Measurements from ENCODE around the gene ATP1A2. TPM values are rescaled to one million over a fixed set of nuclear protein-coding genes. Genes with fewer than 3 reads are reported as not detected.

The ATP1A2 gene
- total and polyA plus RNA-seq, 4 donors, result 0.09 to 1.5 (median 0.29) TPM

DNA sequence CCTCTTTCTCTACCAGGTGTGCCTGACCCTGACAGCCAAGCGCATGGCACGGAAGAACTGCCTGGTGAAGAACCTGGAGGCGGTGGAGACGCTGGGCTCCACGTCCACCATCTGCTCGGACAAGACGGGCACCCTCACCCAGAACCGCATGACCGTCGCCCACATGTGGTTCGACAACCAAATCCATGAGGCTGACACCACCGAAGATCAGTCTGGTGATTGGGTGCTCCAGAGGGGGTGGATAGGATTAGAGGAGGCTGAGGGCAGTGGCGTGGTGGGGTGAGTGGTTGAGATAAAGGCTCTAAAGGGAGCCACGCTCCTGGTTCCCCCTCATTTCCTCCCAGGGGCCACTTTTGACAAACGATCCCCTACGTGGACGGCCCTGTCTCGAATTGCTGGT, 13.1 kb downstream of the ATP1A2 start:
- no peak for DNase-seq (ENCODE audit: low spot score)
- no peaks in the 10 kb centered on the region for H3K9me3 ChIP-seq (ENCODE audit: control insufficient read depth in 4 of 4, low read length in 3 of 4)
- H3K27ac ChIP-seq (ENCODE audit: low read depth in 1 of 2, low read length in 2 of 2), result no peak overlapping the region
- H3K9ac ChIP-seq (ENCODE audit: low read depth in 1 of 2, low read length in 2 of 2), result no peak overlapping the region
- H3K4me1 ChIP-seq (ENCODE audit: control insufficient read depth in 4 of 4, insufficient read depth in 4 of 4, low read length in 3 of 4), result peaks cover 0 to 3% (median 0%) of the 10 kb centered on the region in 4 donors
- 90% methylated on average over 18 of the region's 18 CpGs for WGBS
- TF ChIP-seq, protein P1, sequence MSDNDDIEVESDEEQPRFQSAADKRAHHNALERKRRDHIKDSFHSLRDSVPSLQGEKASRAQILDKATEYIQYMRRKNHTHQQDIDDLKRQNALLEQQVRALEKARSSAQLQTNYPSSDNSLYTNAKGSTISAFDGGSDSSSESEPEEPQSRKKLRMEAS (IDR thresholded peaks at IDR 0.05), result no peak
- no peaks in the 10 kb centered on the region for H3K27me3 ChIP-seq (ENCODE audit: control insufficient read depth in 4 of 4, insufficient read depth in 4 of 4, low read length in 3 of 4)
- H3K36me3 ChIP-seq (ENCODE audit: control insufficient read depth in 4 of 4, insufficient read depth in 3 of 4, low read depth in 1 of 4, low read length in 3 of 4), result no peaks in the 10 kb centered on the region
- H3K4me3 ChIP-seq (ENCODE audit: low read depth in 1 of 3, low read length in 3 of 3), result no peak overlapping the region

DNA sequence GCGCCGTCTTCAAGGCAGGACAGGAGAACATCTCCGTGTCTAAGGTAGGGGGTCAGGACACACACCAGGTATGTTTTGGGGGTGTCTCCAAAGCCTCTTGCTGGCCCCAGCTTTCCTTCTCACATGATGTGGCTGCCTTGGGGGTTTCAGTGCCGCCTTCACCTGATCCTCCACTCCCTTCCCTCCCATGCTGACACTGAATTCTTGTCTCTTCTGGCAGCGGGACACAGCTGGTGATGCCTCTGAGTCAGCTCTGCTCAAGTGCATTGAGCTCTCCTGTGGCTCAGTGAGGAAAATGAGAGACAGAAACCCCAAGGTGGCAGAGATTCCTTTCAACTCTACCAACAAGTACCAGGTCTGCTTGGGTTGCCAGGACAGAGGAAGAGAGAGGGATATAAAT, 13.5 kb downstream of the ATP1A2 start:
- no peak for DNase-seq (ENCODE audit: low spot score)
- Histone ChIP-seq H3K36me3 (ENCODE audit: control insufficient read depth in 4 of 4, insufficient read depth in 3 of 4, low read depth in 1 of 4, low read length in 3 of 4) (no peaks in the 10 kb centered on the region), H3K9ac (ENCODE audit: low read depth in 1 of 2, low read length in 2 of 2) (no peak overlapping the region), H3K4me1 (ENCODE audit: control insufficient read depth in 4 of 4, insufficient read depth in 4 of 4, low read length in 3 of 4) (peaks cover 0 to 3% (median 0%) of the 10 kb centered on the region in 4 donors), H3K27ac (ENCODE audit: low read depth in 1 of 2, low read length in 2 of 2) (no peak overlapping the region), H3K4me3 (ENCODE audit: low read depth in 1 of 3, low read length in 3 of 3) (no peak overlapping the region), H3K27me3 (ENCODE audit: control insufficient read depth in 4 of 4, insufficient read depth in 4 of 4, low read length in 3 of 4) (no peaks in the 10 kb centered on the region), H3K9me3 (ENCODE audit: control insufficient read depth in 4 of 4, low read length in 3 of 4) (no peaks in the 10 kb centered on the region)
- TF ChIP-seq TAF1 (conservative IDR thresholded peaks at IDR 0.05), result no peak
- TF ChIP-seq NR2F2 (IDR thresholded peaks at IDR 0.05), result no peak
- TF ChIP-seq SP1 (IDR thresholded peaks at IDR 0.05), result no peak
- TF ChIP-seq, protein P1 (IDR thresholded peaks at IDR 0.05), result no peak
- no peak for TF ChIP-seq YY1 (IDR thresholded peaks at IDR 0.05)
- TF ChIP-seq, protein P2, sequence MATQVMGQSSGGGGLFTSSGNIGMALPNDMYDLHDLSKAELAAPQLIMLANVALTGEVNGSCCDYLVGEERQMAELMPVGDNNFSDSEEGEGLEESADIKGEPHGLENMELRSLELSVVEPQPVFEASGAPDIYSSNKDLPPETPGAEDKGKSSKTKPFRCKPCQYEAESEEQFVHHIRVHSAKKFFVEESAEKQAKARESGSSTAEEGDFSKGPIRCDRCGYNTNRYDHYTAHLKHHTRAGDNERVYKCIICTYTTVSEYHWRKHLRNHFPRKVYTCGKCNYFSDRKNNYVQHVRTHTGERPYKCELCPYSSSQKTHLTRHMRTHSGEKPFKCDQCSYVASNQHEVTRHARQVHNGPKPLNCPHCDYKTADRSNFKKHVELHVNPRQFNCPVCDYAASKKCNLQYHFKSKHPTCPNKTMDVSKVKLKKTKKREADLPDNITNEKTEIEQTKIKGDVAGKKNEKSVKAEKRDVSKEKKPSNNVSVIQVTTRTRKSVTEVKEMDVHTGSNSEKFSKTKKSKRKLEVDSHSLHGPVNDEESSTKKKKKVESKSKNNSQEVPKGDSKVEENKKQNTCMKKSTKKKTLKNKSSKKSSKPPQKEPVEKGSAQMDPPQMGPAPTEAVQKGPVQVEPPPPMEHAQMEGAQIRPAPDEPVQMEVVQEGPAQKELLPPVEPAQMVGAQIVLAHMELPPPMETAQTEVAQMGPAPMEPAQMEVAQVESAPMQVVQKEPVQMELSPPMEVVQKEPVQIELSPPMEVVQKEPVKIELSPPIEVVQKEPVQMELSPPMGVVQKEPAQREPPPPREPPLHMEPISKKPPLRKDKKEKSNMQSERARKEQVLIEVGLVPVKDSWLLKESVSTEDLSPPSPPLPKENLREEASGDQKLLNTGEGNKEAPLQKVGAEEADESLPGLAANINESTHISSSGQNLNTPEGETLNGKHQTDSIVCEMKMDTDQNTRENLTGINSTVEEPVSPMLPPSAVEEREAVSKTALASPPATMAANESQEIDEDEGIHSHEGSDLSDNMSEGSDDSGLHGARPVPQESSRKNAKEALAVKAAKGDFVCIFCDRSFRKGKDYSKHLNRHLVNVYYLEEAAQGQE (IDR thresholded peaks at IDR 0.05), result no peak
- TF ChIP-seq RAD21 (IDR thresholded peaks at IDR 0.05), result no peak
- no peak for TF ChIP-seq FOXA1 (IDR thresholded peaks at IDR 0.05)
- no peak for TF ChIP-seq EGR1 (IDR thresholded peaks at IDR 0.05; ENCODE audit: low read depth in 2 of 2)
- no peak for TF ChIP-seq RXRA (IDR thresholded peaks at IDR 0.05)
- TF ChIP-seq HNF4A (conservative IDR thresholded peaks at IDR 0.05), result no peak
- 96% methylated on average over 5 of the region's 5 CpGs for WGBS

DNA sequence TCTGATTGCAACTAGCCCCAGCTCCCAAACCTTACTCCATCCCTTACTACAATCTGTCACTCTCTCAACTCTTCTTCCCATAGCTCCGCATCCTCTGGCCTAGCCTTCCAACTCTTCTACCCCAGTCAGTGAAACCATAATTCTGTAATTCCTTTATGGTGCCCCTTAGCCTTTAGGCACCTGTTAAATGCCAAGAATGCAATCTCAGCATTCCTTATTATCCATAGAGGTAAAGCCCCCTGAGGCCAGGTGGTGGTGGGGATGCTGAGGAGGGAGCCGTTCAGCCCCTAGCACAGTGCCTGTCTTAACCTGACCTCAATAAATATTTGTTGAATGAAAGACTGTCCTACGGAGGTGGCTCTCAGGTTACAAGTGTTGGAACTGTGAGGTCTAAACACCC, 14.0 kb downstream of the ATP1A2 start:
- H3K9ac ChIP-seq (ENCODE audit: low read depth in 1 of 2, low read length in 2 of 2), result no peak overlapping the region
- no peaks in the 10 kb centered on the region for H3K27me3 ChIP-seq (ENCODE audit: control insufficient read depth in 4 of 4, insufficient read depth in 4 of 4, low read length in 3 of 4)
- no peak overlapping the region for H3K27ac ChIP-seq (ENCODE audit: low read depth in 1 of 2, low read length in 2 of 2)
- peaks cover 0 to 3% (median 0%) of the 10 kb centered on the region in 4 donors for H3K4me1 ChIP-seq (ENCODE audit: control insufficient read depth in 4 of 4, insufficient read depth in 4 of 4, low read length in 3 of 4)
- 83% methylated on average over 3 of the region's 3 CpGs for WGBS
- H3K4me3 ChIP-seq (ENCODE audit: low read depth in 1 of 3, low read length in 3 of 3), result no peak overlapping the region
- no peaks in the 10 kb centered on the region for H3K9me3 ChIP-seq (ENCODE audit: control insufficient read depth in 4 of 4, low read length in 3 of 4)
- TF ChIP-seq, protein P3, sequence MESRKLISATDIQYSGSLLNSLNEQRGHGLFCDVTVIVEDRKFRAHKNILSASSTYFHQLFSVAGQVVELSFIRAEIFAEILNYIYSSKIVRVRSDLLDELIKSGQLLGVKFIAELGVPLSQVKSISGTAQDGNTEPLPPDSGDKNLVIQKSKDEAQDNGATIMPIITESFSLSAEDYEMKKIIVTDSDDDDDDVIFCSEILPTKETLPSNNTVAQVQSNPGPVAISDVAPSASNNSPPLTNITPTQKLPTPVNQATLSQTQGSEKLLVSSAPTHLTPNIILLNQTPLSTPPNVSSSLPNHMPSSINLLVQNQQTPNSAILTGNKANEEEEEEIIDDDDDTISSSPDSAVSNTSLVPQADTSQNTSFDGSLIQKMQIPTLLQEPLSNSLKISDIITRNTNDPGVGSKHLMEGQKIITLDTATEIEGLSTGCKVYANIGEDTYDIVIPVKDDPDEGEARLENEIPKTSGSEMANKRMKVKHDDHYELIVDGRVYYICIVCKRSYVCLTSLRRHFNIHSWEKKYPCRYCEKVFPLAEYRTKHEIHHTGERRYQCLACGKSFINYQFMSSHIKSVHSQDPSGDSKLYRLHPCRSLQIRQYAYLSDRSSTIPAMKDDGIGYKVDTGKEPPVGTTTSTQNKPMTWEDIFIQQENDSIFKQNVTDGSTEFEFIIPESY (IDR thresholded peaks at IDR 0.05), result no peak
- TF ChIP-seq HNF4A (conservative IDR thresholded peaks at IDR 0.05) (no peak), FOXA2 (IDR thresholded peaks at IDR 0.05) (no peak), TAF1 (conservative IDR thresholded peaks at IDR 0.05) (no peak)
- DNase-seq (ENCODE audit: low spot score), result no peak
- no peaks in the 10 kb centered on the region for H3K36me3 ChIP-seq (ENCODE audit: control insufficient read depth in 4 of 4, insufficient read depth in 3 of 4, low read depth in 1 of 4, low read length in 3 of 4)
